OCI-LY3 (cell line): ENCODE measurements around the gene GOLGA6L1.
"Not testable (repeated sequence)": the region's sequence is repeated elsewhere in the genome, so short reads cannot be mapped to it uniquely, and the experiment has no call there.

Experiments
- EZH2phosphoT487 ChIP-seq: fragments of 200-600 bp; shearing (Covaris generic); IDR thresholded peaks from 2 replicates; pipeline ENCODE4 v1.6.1; 2018; ENCODE audit warnings: antibody characterized with exemption, mixed run types, low read depth
- TF ChIP-seq, protein P1 (sequence below): fragments of 200-600, 300-600 bp; sonication (generic); IDR thresholded peaks from 2 replicates; pipeline ENCODE4 v1.5.1; 2014; ENCODE audit warnings: antibody characterized with exemption, low read length, low read depth

DNA sequence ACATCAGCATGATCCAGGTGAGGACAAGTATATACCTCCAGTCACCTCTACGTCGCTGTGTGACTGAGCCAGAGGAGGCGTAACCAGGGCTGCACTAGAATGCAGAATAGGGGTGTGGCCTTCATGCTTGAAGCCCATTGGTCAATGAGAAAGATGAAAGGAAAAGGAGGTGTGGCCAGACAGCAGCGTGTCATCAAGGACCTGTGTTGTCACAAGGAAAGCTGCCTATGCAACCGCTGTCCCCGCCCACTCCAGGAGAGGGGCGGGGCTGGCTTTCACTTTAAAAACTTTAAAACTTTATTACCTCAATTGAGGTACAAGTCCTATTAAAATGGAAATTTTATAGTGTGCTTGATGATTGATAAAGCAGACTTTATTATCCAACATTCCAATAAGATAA is at the start of gene GOLGA6L1:
- TF ChIP-seq, protein P1, sequence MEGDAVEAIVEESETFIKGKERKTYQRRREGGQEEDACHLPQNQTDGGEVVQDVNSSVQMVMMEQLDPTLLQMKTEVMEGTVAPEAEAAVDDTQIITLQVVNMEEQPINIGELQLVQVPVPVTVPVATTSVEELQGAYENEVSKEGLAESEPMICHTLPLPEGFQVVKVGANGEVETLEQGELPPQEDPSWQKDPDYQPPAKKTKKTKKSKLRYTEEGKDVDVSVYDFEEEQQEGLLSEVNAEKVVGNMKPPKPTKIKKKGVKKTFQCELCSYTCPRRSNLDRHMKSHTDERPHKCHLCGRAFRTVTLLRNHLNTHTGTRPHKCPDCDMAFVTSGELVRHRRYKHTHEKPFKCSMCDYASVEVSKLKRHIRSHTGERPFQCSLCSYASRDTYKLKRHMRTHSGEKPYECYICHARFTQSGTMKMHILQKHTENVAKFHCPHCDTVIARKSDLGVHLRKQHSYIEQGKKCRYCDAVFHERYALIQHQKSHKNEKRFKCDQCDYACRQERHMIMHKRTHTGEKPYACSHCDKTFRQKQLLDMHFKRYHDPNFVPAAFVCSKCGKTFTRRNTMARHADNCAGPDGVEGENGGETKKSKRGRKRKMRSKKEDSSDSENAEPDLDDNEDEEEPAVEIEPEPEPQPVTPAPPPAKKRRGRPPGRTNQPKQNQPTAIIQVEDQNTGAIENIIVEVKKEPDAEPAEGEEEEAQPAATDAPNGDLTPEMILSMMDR = not testable (repeated sequence)
- TF ChIP-seq EZH2phosphoT487 = not testable (repeated sequence)
